HepG2 (cell line): Measurements from ENCODE around the gene SSX5. TPM values are rescaled to one million over a fixed set of nuclear protein-coding genes. Genes with fewer than 3 reads are reported as not detected.
"Not testable (repeated sequence)": the region's sequence is repeated elsewhere in the genome, so short reads cannot be mapped to it uniquely, and the experiment has no call there.

Experiments used
- ATAC-seq: fragments of 200-7000 bp; cut with Tn5 transposase; 3 replicates; pipeline ENCODE4 v1.9.1; 2020; ENCODE audit warnings: mild to moderate bottlenecking, moderate library complexity
- BruUV-seq: library from RNA; stranded (reverse); fragments of 400-500 nt; replicated peaks from 2 replicates; lab custom pipeline; 2021; lab: Mats Ljungman, UMichigan
- CTCF ChIA-PET: fragments of 300-600 bp; formaldehyde crosslinking; extraction: SDS; loops from one replicate; lab custom pipeline; 2021; ENCODE audit warnings: low total read pairs, inconsistent platforms, low intra/inter-chr PET ratio; lab: Yijun Ruan, JAX
- POLR2A ChIA-PET: fragments of 350-600 bp; sonication (Branson Sonifier 250); formaldehyde crosslinking; loops from one replicate; lab custom pipeline; 2020; ENCODE audit warnings: antibody characterized with exemption, inconsistent platforms; lab: Yijun Ruan, JAX
- DNase-seq: peaks from one replicate; pipeline ENCODE4 v3.0.0-alpha.2; 2015; ENCODE audit warnings: low spot score
- FAIRE-seq: peaks from 3 replicates; lab custom pipeline; 2011; peaks lifted over from hg19 to GRCh38; lab: Jason Lieb, UNC
- H2AFZ ChIP-seq: one replicate; pipeline ENCODE4 v1.6.1; 2011; ENCODE audit warnings: low read length, inconsistent platforms
- H3K27ac ChIP-seq: fragments of 300-600 bp; 3 replicates; pipeline ENCODE4 v1.8.0; 2011; ENCODE audit warnings: mixed run types, mild to moderate bottlenecking, mixed read lengths, low read length, inconsistent platforms; ENCODE audit not compliant: insufficient read depth; ENCODE audit errors: extremely low read length
- H3K27me3 ChIP-seq, 2 experiments: fragments of 200-600 bp in 1 of 2; 2 replicates in 1 of 2; 3 replicates in 1 of 2; pipeline versions ENCODE4 v1.6.0 to v1.8.0; 2011; ENCODE audit warnings: low read length in 2 of 2, mild to moderate bottlenecking in 2 of 2, moderate library complexity in 2 of 2, inconsistent platforms in 1 of 2; ENCODE audit not compliant: insufficient read depth in 2 of 2, control insufficient read depth in 1 of 2
- H3K36me3 ChIP-seq, 2 experiments: fragments of 200-600 bp in 1 of 2; replicated peaks in 1 of 2; 2 replicates in 1 of 2; 3 replicates in 1 of 2; pipeline versions ENCODE4 v1.5.1 to v1.8.0; 2011; ENCODE audit warnings: low read length in 2 of 2, inconsistent platforms in 1 of 2; ENCODE audit not compliant: insufficient read depth in 2 of 2, control insufficient read depth in 1 of 2
- H3K4me1 ChIP-seq: 2 replicates; pipeline ENCODE4 v1.5.1; 2012; ENCODE audit warnings: low read length, inconsistent platforms; ENCODE audit not compliant: insufficient read depth
- H3K4me2 ChIP-seq: 2 replicates; pipeline ENCODE4 v1.6.0; 2011; ENCODE audit warnings: low read depth, low read length, inconsistent platforms
- H3K4me3 ChIP-seq, 3 experiments: fragments of 200-600 bp in 1 of 3; sonication (generic), shearing (Covaris generic) in 1 of 3; replicated peaks in 1 of 3; 2 replicates each; pipeline ENCODE4 v1.5.1; 2011 to 2016; ENCODE audit warnings: low read length in 3 of 3, inconsistent platforms in 2 of 3, low read depth in 2 of 3, mild to moderate bottlenecking in 2 of 3, control low read depth in 1 of 3, mixed read lengths in 1 of 3; ENCODE audit not compliant: insufficient read depth in 1 of 3
- H3K79me2 ChIP-seq: one replicate; pipeline ENCODE4 v1.6.1; 2011; ENCODE audit warnings: low read length, inconsistent platforms; ENCODE audit not compliant: insufficient read depth
- H3K9ac ChIP-seq: 2 replicates; pipeline ENCODE4 v1.6.0; 2011; ENCODE audit warnings: mild to moderate bottlenecking, low read depth, low read length, inconsistent platforms; ENCODE audit not compliant: insufficient read depth
- H3K9me3 ChIP-seq: 2 replicates; pipeline ENCODE4 v1.5.1; 2012; ENCODE audit warnings: mild to moderate bottlenecking, low read length
- H4K20me1 ChIP-seq: 2 replicates; pipeline ENCODE4 v1.6.0; 2011; ENCODE audit warnings: inconsistent platforms, mild to moderate bottlenecking, low read length, moderate library complexity; ENCODE audit not compliant: insufficient read depth
- CBFB ChIP-seq: sonication (generic); formaldehyde crosslinking; IDR thresholded peaks from 2 replicates; pipeline ENCODE4 v1.4.0; 2020; ENCODE audit warnings: missing genetic modification reagents
- HOXD1 ChIP-seq: sonication (generic); formaldehyde crosslinking; IDR thresholded peaks from 2 replicates; pipeline ENCODE4 v1.5.0; 2020; ENCODE audit warnings: missing genetic modification reagents
- PRMT3 ChIP-seq: sonication (generic); formaldehyde crosslinking; IDR thresholded peaks from 2 replicates; pipeline ENCODE4 v1.8.1; 2022; ENCODE audit warnings: low read depth, mild to moderate bottlenecking, moderate library complexity, missing genetic modification reagents, borderline replicate concordance
- SOX5 ChIP-seq: IDR thresholded peaks from 2 replicates; pipeline ENCODE4 v1.6.1; 2016; ENCODE audit warnings: borderline replicate concordance
- ZNF768 ChIP-seq: sonication (generic); formaldehyde crosslinking; IDR thresholded peaks from 2 replicates; pipeline ENCODE4 v1.4.0; 2020; ENCODE audit warnings: missing genetic modification reagents
- ZNF777 ChIP-seq: sonication (generic); formaldehyde crosslinking; IDR thresholded peaks from 2 replicates; pipeline ENCODE4 v1.4.0; 2020; ENCODE audit warnings: missing genetic modification reagents
- WGBS: methylation state at CpG from one replicate; pipeline ENCODE4 v1.1.6; 2017; ENCODE audit warnings: low lambda C conversion rate; 5-methylcytosine and 5-hydroxymethylcytosine counted together
- in situ Hi-C: cut with HindIII; loops from 2 replicates; pipeline ENCODE4 v1.10.0; 2017; ENCODE audit warnings: low pct_unique_long_range_greater_than_20kb; ENCODE audit not compliant: extremely low pct_ligation_motif_present
- intact Hi-C: fragments of 100-400 bp; cut with micrococcal nuclease; formaldehyde crosslinking; loops from one replicate; pipeline ENCODE4 v1.10.0; 2022; ENCODE audit not compliant: unreplicated experiment
- polyA plus RNA-seq, 8 experiments: library from polyadenylated mRNA; depleted of rRNA in 3 of 8; stranded (reverse) in 7 of 8; unstranded in 1 of 8; fragments of >200 nt; fragmentation: Illumina TruSeq in 4 of 8; extraction: Trizol in 4 of 8; gene quantifications; 2 replicates each; pipeline versions ENCODE4 v1.2.1 to v1.2.3, GENCODE V29; 2011 to 2016; ENCODE audit warnings: low read depth in 4 of 8, missing spikeins in 1 of 8, mixed read lengths in 1 of 8; ENCODE audit not compliant: insufficient read depth in 1 of 8
- total RNA-seq, 5 experiments: library from RNA; depleted of rRNA; stranded (reverse); fragments of >200 nt; fragmentation: Illumina TruSeq; extraction: Trizol; gene quantifications; 2 replicates each; pipeline ENCODE4 v1.2.3, GENCODE V29; 2016; ENCODE audit warnings: low read depth in 1 of 5

Gene SSX5
- total and polyA plus RNA-seq, 2 of the 13 experiments (the other 11 are each of a cell fraction or from before 2014, with no cell fraction given), result not detected

- no peak overlapping the region for H3K4me2 ChIP-seq
- FAIRE-seq (no peak), ATAC-seq (no peak), DNase-seq (no peak)
- no peak overlapping the region for H3K27ac ChIP-seq
- CTCF ChIA-PET, result no interaction called here
- 0% methylated on average over 1 of the region's 4 CpGs for WGBS
- intact Hi-C loops (no loop called here), in situ Hi-C loops (no loop called here)
- no TSS peak for BruUV-seq
- no peak overlapping the region for H2AFZ ChIP-seq
- no peaks in the 10 kb centered on the region for H3K79me2 ChIP-seq
- POLR2A ChIA-PET, result no interaction called here
- no peaks in the 10 kb centered on the region for H4K20me1 ChIP-seq
- no peaks in the 10 kb centered on the region for H3K36me3 ChIP-seq
- no peak overlapping the region for H3K4me3 ChIP-seq
- H3K4me1 ChIP-seq, result no peaks in the 10 kb centered on the region
- TF ChIP-seq ZNF777, result no peak
- TF ChIP-seq CBFB, result no peak
- TF ChIP-seq PRMT3 (CRISPR knock-in tag), result no peak
- TF ChIP-seq SOX5 (CRISPR knock-in tag), result no peak
- TF ChIP-seq HOXD1, result no peak
- no peak for TF ChIP-seq ZNF768 (CRISPR knock-in tag)
- H3K27me3 ChIP-seq, result no peaks in the 10 kb centered on the region
- H3K9me3 ChIP-seq, result no peaks in the 10 kb centered on the region
- no peak overlapping the region for H3K9ac ChIP-seq
Observed at GRCh38 chrX:48179691-48180090, 16.9 kb downstream of the SSX5 start.

GRCh38 chrX:48166322-48166721 is 30.3 kb downstream of the SSX5 start:
- ATAC-seq, CTCF ChIA-PET, BruUV-seq, H3K4me2 ChIP-seq, intact Hi-C loops, H3K4me1 ChIP-seq, H3K9me3 ChIP-seq, H3K9ac ChIP-seq, H3K4me3 ChIP-seq, H3K79me2 ChIP-seq, in situ Hi-C loops, H3K27me3 ChIP-seq, DNase-seq, FAIRE-seq, POLR2A ChIA-PET, H2AFZ ChIP-seq, H3K36me3 ChIP-seq, H4K20me1 ChIP-seq, H3K27ac ChIP-seq: not testable (repeated sequence)
- WGBS, result 23% methylated on average over 5 of the region's 7 CpGs
